ENCODE results near the gene COL15A1.

COL15A1 gene

GRCh38 chr9:99030092-99030511 is 86.4 kb downstream of the COL15A1 start:
- TF ChIP-seq CTCF (IDR thresholded peaks at IDR 0.05; ENCODE audit: insufficient read depth, low read length): no peak
- TF ChIP-seq REST (IDR thresholded peaks at IDR 0.05; ENCODE audit: insufficient replicate concordance, low read depth): no peak
- TF ChIP-seq POLR2AphosphoS5 (IDR thresholded peaks at IDR 0.05; ENCODE audit: low read depth): 0 out of 2 replicates have a peak, but pooled peaks have one; percentile 36
- DNase-seq (ENCODE audit: low read depth in 1 of 2, low spot score in 1 of 2): peak; percentile 40 to 94
- no peaks in the 10 kb centered on the region for H3K27me3 ChIP-seq (ENCODE audit: insufficient read depth, poor library complexity, severe bottlenecking)
- no peak overlapping the region for H3K27ac ChIP-seq (replicated peaks)
- no peak overlapping the region for H3K4me3 ChIP-seq (replicated peaks; ENCODE audit: insufficient read depth, low read length)

GRCh38 chr9:99030610-99031109 is 87.0 kb downstream of the COL15A1 start:
- Histone ChIP-seq H3K27ac (replicated peaks) (no peak overlapping the region), H3K27me3 (ENCODE audit: insufficient read depth, poor library complexity, severe bottlenecking) (no peaks in the 10 kb centered on the region), H3K4me3 (replicated peaks; ENCODE audit: insufficient read depth, low read length) (no peak overlapping the region)
- no peak for DNase-seq (ENCODE audit: low read depth in 1 of 2, low spot score in 1 of 2)
- TF ChIP-seq GABPA (IDR thresholded peaks at IDR 0.05; ENCODE audit: low read depth) (no peak), REST (IDR thresholded peaks at IDR 0.05; ENCODE audit: insufficient replicate concordance, low read depth) (no peak), POLR2AphosphoS5 (IDR thresholded peaks at IDR 0.05; ENCODE audit: low read depth) (no peak), CTCF (IDR thresholded peaks at IDR 0.05; ENCODE audit: insufficient read depth, low read length) (no peak), SPI1 (IDR thresholded peaks at IDR 0.05; ENCODE audit: borderline replicate concordance, low read depth) (no peak)

- Histone ChIP-seq H3K4me3 (replicated peaks; ENCODE audit: insufficient read depth, low read length) (no peak overlapping the region), H3K27ac (replicated peaks) (no peak overlapping the region)
- no peak for TF ChIP-seq SPI1 (IDR thresholded peaks at IDR 0.05; ENCODE audit: borderline replicate concordance, low read depth)
- TF ChIP-seq REST (IDR thresholded peaks at IDR 0.05; ENCODE audit: insufficient replicate concordance, low read depth): no peak
- no peak for TF ChIP-seq GABPA (IDR thresholded peaks at IDR 0.05; ENCODE audit: low read depth)
- TF ChIP-seq CTCF (IDR thresholded peaks at IDR 0.05; ENCODE audit: insufficient read depth, low read length): no peak
- TF ChIP-seq POLR2AphosphoS5 (IDR thresholded peaks at IDR 0.05; ENCODE audit: low read depth): no peak
Observed at GRCh38 chr9:99031319-99031718, 87.6 kb downstream of the COL15A1 start.

More at GRCh38 chr9:99031319-99031718, 87.6 kb downstream of the COL15A1 start:
- H3K27me3 ChIP-seq (ENCODE audit: insufficient read depth, poor library complexity, severe bottlenecking): no peaks in the 10 kb centered on the region
- DNase-seq (ENCODE audit: low read depth in 1 of 2, low spot score in 1 of 2): no peak
